ENCODE results near the gene PRG3.

GRCh38 chr11:57428643-57429042 lies 47.7 kb upstream of the PRG3 start:
- TF ChIP-seq CTCF (IDR thresholded peaks at IDR 0.05 in 2 of 3, conservative IDR thresholded peaks at IDR 0.05 in 1 of 3; ENCODE audit: borderline replicate concordance in 1 of 3, insufficient read depth in 1 of 3, low read depth in 2 of 3, low read length in 2 of 3) (no peak), CEBPB (IDR thresholded peaks at IDR 0.05; ENCODE audit: low read depth) (no peak), POLR2A (IDR thresholded peaks at IDR 0.05; ENCODE audit: borderline replicate concordance, extremely low read depth, insufficient read depth, insufficient read length) (no peak), JUND (IDR thresholded peaks at IDR 0.05) (no peak), ZNF274 (IDR thresholded peaks at IDR 0.05; ENCODE audit: low read depth, low read length) (no peak), POLR2AphosphoS5 (IDR thresholded peaks at IDR 0.05; ENCODE audit: low read depth, low read length) (no peak), EZH2 (IDR thresholded peaks at IDR 0.05) (no peak), FOSL1 (IDR thresholded peaks at IDR 0.05; ENCODE audit: low read depth) (no peak), TCF7L2 (IDR thresholded peaks at IDR 0.05; ENCODE audit: borderline replicate concordance, extremely low read depth, insufficient read depth, insufficient read length) (no peak), RAD21 (IDR thresholded peaks at IDR 0.05; ENCODE audit: low read depth) (no peak), EZH2phosphoT487 (IDR thresholded peaks at IDR 0.05; ENCODE audit: borderline replicate concordance) (no peak), ZFX (IDR thresholded peaks at IDR 0.05) (no peak)
